Adipocyte (in vitro differentiated cells): Measurements from ENCODE around the gene DYSF.

Experiments used
- DNase-seq: peaks from one replicate; pipeline ENCODE4 v3.0.0-alpha.2; 2015; ENCODE audit warnings: low read depth
- H3K27me3 ChIP-seq: replicated peaks from 2 replicates; pipeline ENCODE4 v1.7.0; 2013; ENCODE audit warnings: mild to moderate bottlenecking, low read length, moderate library complexity; ENCODE audit not compliant: control insufficient read depth, insufficient read depth
- H3K36me3 ChIP-seq: 2 replicates; pipeline ENCODE4 v1.7.0; 2013; ENCODE audit warnings: low read length, mild to moderate bottlenecking, moderate library complexity; ENCODE audit not compliant: control insufficient read depth, insufficient read depth, severe bottlenecking
- H3K4me1 ChIP-seq: 2 replicates; pipeline ENCODE4 v1.7.0; 2013; ENCODE audit warnings: mild to moderate bottlenecking, low read length, moderate library complexity; ENCODE audit not compliant: control insufficient read depth, insufficient read depth
- H3K4me3 ChIP-seq: 2 replicates; pipeline ENCODE4 v1.7.0; 2013; ENCODE audit warnings: mild to moderate bottlenecking, low read length, moderate library complexity
- H3K9ac ChIP-seq: 2 replicates; pipeline ENCODE4 v1.7.0; 2013; ENCODE audit warnings: mild to moderate bottlenecking, low read length, moderate library complexity
- H3K9me3 ChIP-seq: 2 replicates; pipeline ENCODE4 v1.7.0; 2013; ENCODE audit warnings: mild to moderate bottlenecking, low read length, moderate library complexity; ENCODE audit not compliant: control insufficient read depth

Gene DYSF

DNA sequence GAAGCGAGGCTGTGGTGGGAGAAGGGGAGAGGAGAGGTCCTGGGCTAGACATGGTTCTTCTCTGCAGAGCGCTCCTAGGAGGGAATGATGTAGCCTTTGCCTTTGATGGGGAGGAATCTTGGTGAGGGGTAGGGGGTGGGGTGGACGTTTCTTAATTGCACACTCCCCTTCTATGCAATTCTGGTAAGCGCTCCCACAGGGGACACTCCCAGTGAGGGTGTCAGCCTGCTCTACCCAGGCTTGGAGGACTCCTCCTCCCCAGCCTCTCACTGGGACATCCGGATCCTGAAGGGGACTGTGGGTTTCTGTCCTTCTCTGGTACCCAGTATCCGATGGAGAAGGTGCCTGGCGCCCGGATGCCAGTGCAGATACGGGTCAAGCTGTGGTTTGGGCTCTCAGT lies 114.3 kb downstream of the DYSF start:
- Histone ChIP-seq H3K4me3 (no peak overlapping the region), H3K9me3 (no peaks in the 10 kb centered on the region), H3K9ac (no peak overlapping the region), H3K4me1 (peaks cover 18% of the 10 kb centered on the region), H3K36me3 (no peaks in the 10 kb centered on the region), H3K27me3 (peaks cover 4% of the 10 kb centered on the region)
- DNase-seq: no peak

DNA sequence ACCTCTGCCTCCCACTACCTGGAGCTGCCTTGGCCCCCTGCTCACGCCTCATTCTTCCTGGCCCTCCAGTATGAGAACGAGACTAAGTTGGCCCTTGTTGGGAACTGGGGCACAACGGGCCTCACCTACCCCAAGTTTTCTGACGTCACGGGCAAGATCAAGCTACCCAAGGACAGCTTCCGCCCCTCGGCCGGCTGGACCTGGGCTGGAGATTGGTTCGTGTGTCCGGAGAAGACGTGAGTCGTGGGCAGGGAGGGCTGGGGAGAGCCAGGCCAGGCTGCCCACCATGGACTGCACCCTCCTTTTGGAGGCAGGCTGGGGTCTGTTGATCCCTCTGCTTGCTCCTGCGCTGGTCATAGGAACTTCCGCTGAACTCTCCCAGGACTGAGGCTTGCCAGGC lies 114.7 kb downstream of the DYSF start:
- Histone ChIP-seq H3K9ac (no peak overlapping the region), H3K36me3 (no peaks in the 10 kb centered on the region), H3K4me1 (peaks cover 18% of the 10 kb centered on the region), H3K9me3 (no peaks in the 10 kb centered on the region), H3K27me3 (peaks cover 8% of the 10 kb centered on the region), H3K4me3 (no peak overlapping the region)
- no peak for DNase-seq

- no peak overlapping the region for H3K9ac ChIP-seq
- H3K27me3 ChIP-seq: peaks cover 12% of the 10 kb centered on the region
- DNase-seq: no peak
- H3K4me3 ChIP-seq: no peak overlapping the region
- no peaks in the 10 kb centered on the region for H3K9me3 ChIP-seq
- no peaks in the 10 kb centered on the region for H3K36me3 ChIP-seq
- H3K4me1 ChIP-seq: peaks cover 8% of the 10 kb centered on the region
Measured at GRCh38 chr2:71570511-71570910, 117.2 kb downstream of the DYSF start.

GRCh38 chr2:71570951-71571460 lies 117.6 kb downstream of the DYSF start:
- Histone ChIP-seq H3K9ac (no peak overlapping the region), H3K4me1 (peaks cover 8% of the 10 kb centered on the region), H3K4me3 (no peak overlapping the region), H3K36me3 (no peaks in the 10 kb centered on the region), H3K9me3 (no peaks in the 10 kb centered on the region), H3K27me3 (peaks cover 12% of the 10 kb centered on the region)
- no peak for DNase-seq

DNA sequence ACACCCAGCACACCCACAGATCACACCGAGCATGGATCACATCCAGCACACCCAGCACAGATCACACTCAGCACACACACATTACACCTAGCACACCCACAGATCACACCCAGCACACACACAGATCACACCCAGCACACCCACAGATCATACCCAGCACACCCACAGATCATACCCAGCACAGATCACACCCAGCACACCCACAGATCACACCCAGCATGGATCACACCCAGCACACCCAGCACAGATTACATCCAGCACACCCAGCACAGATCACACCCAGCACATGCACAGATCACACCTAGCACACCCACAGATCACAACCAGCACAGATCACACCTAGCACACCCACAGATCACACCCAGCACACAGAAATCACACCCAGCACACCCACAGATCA lies 118.6 kb downstream of the DYSF start:
- Histone ChIP-seq H3K9me3 (no peaks in the 10 kb centered on the region), H3K36me3 (no peaks in the 10 kb centered on the region), H3K4me3 (no peak overlapping the region), H3K4me1 (peaks cover 6% of the 10 kb centered on the region), H3K9ac (no peak overlapping the region), H3K27me3 (peaks cover 12% of the 10 kb centered on the region)
- no peak for DNase-seq

DNA sequence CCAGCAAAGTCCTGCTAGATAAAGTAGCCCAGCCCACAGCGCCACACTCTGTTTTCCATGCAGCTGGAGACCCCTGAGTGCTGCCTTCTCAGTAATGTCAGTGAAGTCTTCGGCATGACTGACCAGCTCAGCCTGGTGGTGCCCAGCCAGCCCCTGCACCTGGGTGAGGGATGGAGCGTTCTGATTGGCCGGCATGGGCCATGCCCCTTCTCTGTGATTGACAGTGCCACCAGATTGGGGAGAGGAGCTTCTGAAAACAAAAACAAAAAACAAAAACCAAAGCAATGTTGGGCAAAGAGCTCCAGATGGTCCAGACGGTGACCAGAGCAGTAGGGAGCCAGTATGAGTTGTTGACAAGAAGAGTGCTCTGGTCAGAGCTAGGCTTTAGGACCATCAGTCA lies 122.6 kb downstream of the DYSF start:
- peaks cover 45% of the 10 kb centered on the region for H3K4me1 ChIP-seq
- H3K9me3 ChIP-seq: no peaks in the 10 kb centered on the region
- no peak for DNase-seq
- no peak overlapping the region for H3K4me3 ChIP-seq
- H3K36me3 ChIP-seq: no peaks in the 10 kb centered on the region
- no peak overlapping the region for H3K9ac ChIP-seq
- H3K27me3 ChIP-seq: peaks cover 12% of the 10 kb centered on the region

DNA sequence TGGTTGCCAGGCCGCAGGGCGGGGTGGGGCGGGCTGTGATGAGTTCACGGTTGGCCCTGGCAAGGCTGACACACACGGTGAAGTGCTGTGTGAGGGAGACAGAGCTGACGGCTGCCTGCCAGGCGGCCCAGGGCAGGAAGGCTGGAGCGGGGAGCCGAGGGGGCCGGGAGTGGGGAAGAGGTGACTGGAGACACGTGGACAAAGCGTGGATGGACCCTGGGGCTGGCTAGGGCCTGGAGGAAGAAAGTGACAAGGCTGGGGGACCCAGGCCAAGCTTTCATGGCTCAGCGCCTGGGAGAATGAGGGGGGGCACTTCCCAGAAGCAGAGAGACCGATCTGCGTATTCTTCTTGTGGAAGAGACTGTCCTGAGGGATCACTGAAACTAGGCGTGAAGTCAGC lies 123.2 kb downstream of the DYSF start:
- Histone ChIP-seq H3K4me1 (peaks cover 51% of the 10 kb centered on the region), H3K27me3 (peaks cover 12% of the 10 kb centered on the region), H3K4me3 (no peak overlapping the region), H3K9me3 (no peaks in the 10 kb centered on the region), H3K9ac (no peak overlapping the region), H3K36me3 (no peaks in the 10 kb centered on the region)
- no peak for DNase-seq

- Histone ChIP-seq H3K36me3 (no peaks in the 10 kb centered on the region), H3K9ac (no peak overlapping the region), H3K27me3 (peaks cover 12% of the 10 kb centered on the region), H3K4me3 (no peak overlapping the region), H3K9me3 (no peaks in the 10 kb centered on the region), H3K4me1 (peaks cover 54% of the 10 kb centered on the region)
- no peak for DNase-seq
Measured at GRCh38 chr2:71577209-71577608, 123.8 kb downstream of the DYSF start.

DNA sequence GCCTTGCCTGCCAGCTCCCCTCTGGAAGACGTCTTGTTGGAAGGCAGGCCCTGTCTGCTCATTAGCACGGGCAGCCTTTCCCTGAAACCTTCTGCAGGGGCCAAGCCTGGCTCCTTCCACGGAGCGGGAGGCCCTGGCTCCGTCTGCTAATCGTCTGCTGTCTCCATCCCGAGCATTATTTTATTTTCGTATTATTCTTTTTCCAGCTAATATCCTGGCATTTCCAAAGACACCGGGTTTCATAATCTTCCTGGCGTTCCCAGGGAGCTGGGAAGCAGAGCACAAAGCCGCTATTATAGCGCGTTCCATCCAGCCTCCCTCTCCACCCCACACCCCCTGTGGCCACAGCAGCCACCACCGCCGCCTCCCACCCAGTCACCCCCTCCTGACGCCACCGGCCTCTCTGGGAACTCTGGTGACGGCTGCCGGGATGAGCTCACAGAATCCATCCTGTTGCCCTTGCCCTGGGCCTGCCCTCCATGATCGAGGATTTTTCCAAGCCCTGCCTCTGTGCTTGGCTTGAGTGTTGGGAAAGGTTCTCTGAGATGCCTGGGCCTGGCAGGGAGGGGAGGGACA lies 125.5 kb downstream of the DYSF start:
- no peaks in the 10 kb centered on the region for H3K9me3 ChIP-seq
- DNase-seq: no peak

GRCh38 chr2:71581026-71581425 lies 127.7 kb downstream of the DYSF start:
- H3K9ac ChIP-seq: no peak overlapping the region

More for the DNA sequence above, 125.5 kb downstream of the DYSF start:
- Histone ChIP-seq H3K27me3 (no peaks in the 10 kb centered on the region), H3K9ac (peak overlapping the region; percentile 69), H3K36me3 (no peaks in the 10 kb centered on the region), H3K4me1 (peaks cover 54% of the 10 kb centered on the region), H3K4me3 (peak overlapping the region; percentile 48)

DNA sequence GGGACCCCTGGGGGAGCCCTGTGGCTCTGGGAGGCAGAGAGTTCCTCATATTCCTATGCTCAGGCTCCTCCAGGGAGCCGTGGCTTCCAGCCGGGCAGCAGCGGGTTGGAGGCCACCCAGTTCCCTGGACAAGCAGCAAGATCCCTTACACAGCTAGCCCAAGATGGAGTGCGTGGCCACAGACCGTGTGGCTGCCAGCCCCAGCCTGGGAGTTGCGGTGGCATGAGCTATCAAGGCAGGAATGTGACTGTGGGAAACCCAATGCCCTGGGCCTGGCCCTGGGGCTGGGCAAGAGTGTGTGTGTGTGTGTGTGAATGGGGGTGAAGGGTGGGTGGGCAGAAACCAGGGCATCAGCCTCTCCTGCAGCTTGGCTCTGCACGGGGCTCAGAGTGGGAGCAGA lies 130.5 kb downstream of the DYSF start:
- H3K4me3 ChIP-seq: no peak overlapping the region
- no peak for DNase-seq
- H3K9ac ChIP-seq: no peak overlapping the region

More at GRCh38 chr2:71581026-71581425, 127.7 kb downstream of the DYSF start:
- no peaks in the 10 kb centered on the region for H3K36me3 ChIP-seq
- no peaks in the 10 kb centered on the region for H3K9me3 ChIP-seq
- H3K4me3 ChIP-seq: no peak overlapping the region
- H3K4me1 ChIP-seq: peaks cover 54% of the 10 kb centered on the region
- DNase-seq: no peak
- peaks cover 8% of the 10 kb centered on the region for H3K27me3 ChIP-seq

DNA sequence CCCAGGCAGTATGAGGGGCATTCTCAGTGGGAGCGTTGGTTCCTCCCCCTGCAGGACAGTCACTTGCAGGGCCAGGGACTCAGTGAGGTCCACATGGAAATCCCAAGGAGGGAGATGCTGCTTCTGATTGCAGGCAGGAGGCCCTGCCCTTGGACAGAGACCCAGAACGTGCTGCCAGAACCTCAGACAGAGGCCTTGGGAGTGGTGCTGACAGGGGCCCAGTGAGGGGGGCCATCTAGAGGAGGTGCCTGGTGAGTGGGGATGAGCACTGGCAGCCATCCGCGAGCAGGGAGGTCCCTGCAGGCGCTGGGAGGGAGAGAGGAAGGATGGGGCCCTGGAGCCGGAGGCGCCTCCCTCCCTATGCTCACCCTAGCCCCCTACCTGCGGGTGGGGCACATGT lies 133.1 kb downstream of the DYSF start:
- no peak for DNase-seq
- Histone ChIP-seq H3K4me3 (no peak overlapping the region), H3K36me3 (no peaks in the 10 kb centered on the region), H3K27me3 (peaks cover 38% of the 10 kb centered on the region), H3K9me3 (no peaks in the 10 kb centered on the region), H3K9ac (no peak overlapping the region), H3K4me1 (peaks cover 4% of the 10 kb centered on the region)

More for the DNA sequence above, 130.5 kb downstream of the DYSF start:
- peaks cover 22% of the 10 kb centered on the region for H3K27me3 ChIP-seq
- H3K36me3 ChIP-seq: no peaks in the 10 kb centered on the region
- peaks cover 30% of the 10 kb centered on the region for H3K4me1 ChIP-seq
- H3K9me3 ChIP-seq: no peaks in the 10 kb centered on the region
